Stimulated activated naive CD4-positive, alpha-beta T cell (primary cell): ENCODE data around the gene ZACN.
"Not testable (repeated sequence)": the region's sequence is repeated elsewhere in the genome, so short reads cannot be mapped to it uniquely, and the experiment has no call there.

Experiments used
- DNase-seq, 6 experiments: peaks; one replicate each; lab custom pipeline; 2025; lab: John Stamatoyannopoulos, UW

ZACN gene

GRCh38 chr17:76078860-76079534, at the start of gene ZACN:
Gene ZACN (plus strand): TSS chr17:76079182. CDS start chr17:76079265, 83 bp downstream.
- DNase-seq, result no peak

- no peak for DNase-seq
Measured at GRCh38 chr17:76032073-76032779, 46.8 kb upstream of the ZACN start.

GRCh38 chr17:76032780-76033108, 46.2 kb upstream of the ZACN start:
- DNase-seq, result no peak

- no peak for DNase-seq
Measured at GRCh38 chr17:76033139-76033538, 45.8 kb upstream of the ZACN start.

GRCh38 chr17:76034428-76035350, 44.3 kb upstream of the ZACN start:
- DNase-seq, result no peak

- DNase-seq, result no peak
Measured at GRCh38 chr17:76036497-76037261, 42.3 kb upstream of the ZACN start.

- no peak for DNase-seq
Measured at GRCh38 chr17:76038050-76038449, 40.9 kb upstream of the ZACN start.

GRCh38 chr17:76039121-76039520, 39.9 kb upstream of the ZACN start:
- DNase-seq, result no peak

GRCh38 chr17:76040376-76040775, 38.6 kb upstream of the ZACN start:
- DNase-seq, result no peak

GRCh38 chr17:76042868-76043267, 36.1 kb upstream of the ZACN start:
- not testable (repeated sequence) for DNase-seq

- not testable (repeated sequence) for DNase-seq
Measured at GRCh38 chr17:76044475-76045007, 34.4 kb upstream of the ZACN start.

GRCh38 chr17:76046064-76046463, 32.9 kb upstream of the ZACN start:
- no peak for DNase-seq

GRCh38 chr17:76048025-76048605, 30.9 kb upstream of the ZACN start:
- DNase-seq, result no peak

GRCh38 chr17:76048711-76049110, 30.3 kb upstream of the ZACN start:
- DNase-seq, result peak in 3 of 6 experiments; percentile 11 to 19 (median 14)

- DNase-seq, result no peak
Measured at GRCh38 chr17:76049239-76049638, 29.7 kb upstream of the ZACN start.

GRCh38 chr17:76049836-76050537, 29.0 kb upstream of the ZACN start:
- DNase-seq, result no peak

- DNase-seq, result no peak
Measured at GRCh38 chr17:76050538-76051467, 28.2 kb upstream of the ZACN start.

GRCh38 chr17:76051561-76051960, 27.4 kb upstream of the ZACN start:
- DNase-seq, result no peak
